ENCODE measurements around the gene VCX2.

DNA sequence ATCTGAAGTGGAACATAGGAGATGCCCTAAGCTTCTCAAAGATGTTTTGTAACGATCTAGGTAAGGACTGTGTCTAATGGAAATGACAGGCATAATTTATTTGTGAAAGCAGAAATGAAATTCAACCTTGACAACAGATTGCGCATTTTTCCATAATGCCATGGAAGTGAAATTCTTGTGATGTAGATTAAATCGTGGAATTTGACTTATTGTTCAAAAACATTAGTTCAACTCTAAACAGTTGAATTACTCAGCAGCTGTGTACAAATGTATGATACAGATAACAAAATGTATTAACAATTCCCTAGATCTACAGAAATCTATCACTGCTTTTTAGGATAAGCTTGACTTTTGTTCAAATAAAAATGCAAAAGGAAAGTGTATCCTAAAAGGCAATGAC, 44.4 kb downstream of the VCX2 start:
- TF ChIP-seq EZH2phosphoT487 (IDR thresholded peaks at IDR 0.05; ENCODE audit: insufficient read depth, low read depth) (no peak), EZH2 (IDR thresholded peaks at IDR 0.05; ENCODE audit: insufficient read depth, poor library complexity, severe bottlenecking) (no peak)

Data from GM23248 (cell line).